KMS-11 (cell line): ENCODE measurements around the gene TMEM273.

Experiments
- H2AFZ ChIP-seq: fragments of 200-600 bp; sonication (generic); 2 replicates; pipeline ENCODE4 v1.6.1; 2016; ENCODE audit warnings: antibody characterized with exemption, mixed run types, low read depth
- H3K27ac ChIP-seq: fragments of 200-600 bp; sonication (generic); 2 replicates; pipeline ENCODE4 v1.6.1; 2016; ENCODE audit warnings: mild to moderate bottlenecking, mixed run types
- H3K27me3 ChIP-seq: fragments of 200-600 bp; sonication (generic); 2 replicates; pipeline ENCODE4 v1.6.1; 2017; ENCODE audit warnings: mild to moderate bottlenecking, low read depth, mixed run types, moderate library complexity; ENCODE audit not compliant: insufficient read depth
- H3K36me3 ChIP-seq: fragments of 200-600 bp; sonication (generic); 2 replicates; pipeline ENCODE4 v1.6.1; 2017; ENCODE audit warnings: mild to moderate bottlenecking, mixed run types; ENCODE audit not compliant: insufficient read depth
- H3K4me1 ChIP-seq: fragments of 200-600 bp; sonication (generic); 2 replicates; pipeline ENCODE4 v1.6.1; 2016; ENCODE audit warnings: mild to moderate bottlenecking, low read depth, mixed run types; ENCODE audit not compliant: poor library complexity, severe bottlenecking
- H3K4me2 ChIP-seq: fragments of 200-600 bp; sonication (generic); 2 replicates; pipeline ENCODE4 v1.7.0; 2016; ENCODE audit warnings: mild to moderate bottlenecking, mixed run types
- H3K4me3 ChIP-seq: fragments of 200-600 bp; sonication (generic); IDR thresholded peaks from 2 replicates; pipeline ENCODE4 v1.6.1; 2017; ENCODE audit warnings: low read depth, low read length, mixed read lengths; ENCODE audit not compliant: insufficient read depth
- H3K79me2 ChIP-seq: fragments of 200-600 bp; sonication (generic); 2 replicates; pipeline ENCODE4 v1.6.1; 2016; ENCODE audit warnings: low read depth, mixed run types; ENCODE audit not compliant: insufficient read depth
- H3K9ac ChIP-seq: fragments of 200-600 bp; sonication (generic); 2 replicates; pipeline ENCODE4 v1.6.1; 2016; ENCODE audit warnings: mild to moderate bottlenecking, mixed run types
- H4K20me1 ChIP-seq: fragments of 200-600 bp; sonication (generic); 2 replicates; pipeline ENCODE4 v1.6.1; 2016; ENCODE audit warnings: mild to moderate bottlenecking, mixed run types; ENCODE audit not compliant: insufficient read depth
- CTCF ChIP-seq: fragments of 200-600 bp; sonication (generic); conservative IDR thresholded peaks from 2 replicates; pipeline ENCODE4 v1.6.1; 2017; ENCODE audit warnings: low read depth, mild to moderate bottlenecking, antibody characterized with exemption, low read length, moderate library complexity, mixed read lengths

TMEM273 gene

DNA sequence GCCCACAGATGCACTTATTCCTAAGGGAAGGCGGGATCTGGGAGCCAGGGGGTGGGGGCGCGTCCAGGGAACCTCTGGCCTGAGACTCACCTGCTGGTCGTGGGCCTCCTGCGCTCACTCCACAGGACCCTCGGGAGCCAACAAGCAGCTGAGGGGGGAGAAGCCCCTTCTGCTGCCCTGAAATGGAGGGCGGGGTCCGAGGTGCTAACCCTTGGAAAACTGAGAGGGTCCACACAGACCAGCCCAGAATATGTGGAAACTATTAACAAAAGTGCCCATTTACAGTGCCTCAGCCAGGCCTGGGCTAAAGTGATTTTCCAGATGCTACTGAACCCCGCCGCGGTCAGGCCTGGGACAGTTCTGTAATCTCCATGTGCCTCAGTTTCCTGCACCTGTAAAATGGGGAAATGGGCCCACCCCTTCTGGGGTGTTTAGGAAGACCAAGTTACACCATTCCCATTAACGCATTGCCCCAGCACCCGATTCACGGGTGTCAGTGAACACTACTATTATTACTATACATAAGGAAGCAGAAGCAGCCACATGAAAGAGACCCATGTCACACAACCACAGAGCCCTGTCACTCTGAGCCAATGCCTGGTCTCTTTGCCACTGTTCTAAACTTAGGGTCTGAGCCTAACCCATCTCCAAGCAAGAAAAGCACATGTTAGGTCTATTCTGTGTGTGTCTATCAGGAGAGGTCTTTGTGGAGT, 72.2 kb downstream of the TMEM273 start:
- no peak for TF ChIP-seq CTCF
- H3K27me3 ChIP-seq = no peaks in the 10 kb centered on the region
- no peak overlapping the region for H3K4me3 ChIP-seq
- H4K20me1 ChIP-seq = no peaks in the 10 kb centered on the region
- H3K4me1 ChIP-seq = no peaks in the 10 kb centered on the region
- H3K4me2 ChIP-seq = no peak overlapping the region
- no peak overlapping the region for H2AFZ ChIP-seq
- no peaks in the 10 kb centered on the region for H3K36me3 ChIP-seq
- no peak overlapping the region for H3K27ac ChIP-seq
- H3K79me2 ChIP-seq = no peaks in the 10 kb centered on the region
- no peak overlapping the region for H3K9ac ChIP-seq

DNA sequence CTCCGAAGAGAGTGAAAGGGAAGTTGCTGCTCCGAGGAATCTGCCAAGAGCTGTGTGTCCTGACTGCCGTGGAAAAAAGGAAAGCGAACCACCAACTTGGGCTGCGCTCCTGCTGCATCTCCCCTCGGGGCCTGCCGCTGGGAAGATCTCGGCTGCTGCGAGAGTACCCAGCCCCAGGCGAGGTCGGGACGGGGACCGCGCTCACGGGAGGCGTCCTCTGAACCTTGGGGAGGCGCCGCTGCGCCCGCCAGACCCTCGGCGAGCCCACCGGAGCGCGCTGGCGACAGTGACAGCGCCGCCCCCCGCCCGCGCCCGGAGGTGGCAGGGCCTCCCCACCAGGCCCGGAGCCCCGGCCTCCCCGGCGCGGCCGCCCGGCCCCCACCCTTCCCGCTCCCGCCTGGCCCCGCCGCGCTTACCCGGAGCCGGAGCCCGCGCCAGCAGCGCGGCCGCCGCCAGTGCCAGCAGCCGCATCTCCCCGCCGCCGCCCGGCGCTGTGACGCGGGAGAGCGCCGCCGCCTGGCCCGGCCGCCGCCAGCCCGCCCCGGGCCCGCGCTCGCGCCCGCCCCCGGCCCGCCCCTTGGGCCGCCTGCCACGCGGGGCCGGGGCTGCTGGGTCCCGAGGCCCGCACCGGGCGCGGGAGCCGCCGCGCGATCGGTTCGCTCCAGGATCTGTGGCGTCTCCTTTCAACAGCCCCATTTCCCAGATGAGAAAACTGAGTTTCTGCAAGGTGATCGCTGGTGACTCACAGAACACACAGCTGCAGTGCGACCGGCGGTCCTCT, 73.0 kb downstream of the TMEM273 start, which contains the start of gene VSTM4:
Gene VSTM4, minus strand, starts transcription at position 508 of the 781 bp plus-strand sequence. Its CDS starts 37 bp downstream, at position 471.
- no peak within 1 kb of the TSS for H2AFZ ChIP-seq
- H3K27ac ChIP-seq = no peak within 1 kb of the TSS
- TF ChIP-seq CTCF = no peak
- H3K4me1 ChIP-seq = no peaks in the 10 kb centered on the region
- no peak within 1 kb of the TSS for H3K4me3 ChIP-seq
- no peaks in the 10 kb centered on the region for H3K79me2 ChIP-seq
- H3K9ac ChIP-seq = no peak within 1 kb of the TSS
- H3K27me3 ChIP-seq = no peaks in the 10 kb centered on the region
- H3K36me3 ChIP-seq = no peaks in the 10 kb centered on the region
- H3K4me2 ChIP-seq = no peak within 1 kb of the TSS
- H4K20me1 ChIP-seq = no peaks in the 10 kb centered on the region

DNA sequence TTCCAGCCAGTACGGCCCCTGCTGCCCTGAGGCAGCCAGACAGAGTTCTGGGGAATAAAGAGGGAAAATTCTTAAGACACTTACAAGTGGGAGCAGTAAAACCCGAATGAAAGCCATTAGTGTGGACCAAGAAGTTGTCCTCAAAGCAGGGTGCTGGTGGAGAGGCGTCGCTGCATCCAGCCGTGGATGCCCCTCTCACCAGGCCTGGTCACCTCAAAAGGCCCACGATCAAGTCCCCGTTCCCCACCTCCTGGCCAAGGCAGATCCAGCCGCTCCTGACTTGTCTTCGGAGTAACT, 73.5 kb downstream of the TMEM273 start:
- TF ChIP-seq CTCF = no peak
- no peaks in the 10 kb centered on the region for H3K4me1 ChIP-seq
- no peaks in the 10 kb centered on the region for H4K20me1 ChIP-seq
- no peak overlapping the region for H3K4me2 ChIP-seq
- no peak overlapping the region for H2AFZ ChIP-seq
- no peaks in the 10 kb centered on the region for H3K36me3 ChIP-seq
- H3K4me3 ChIP-seq = no peak overlapping the region
- H3K27ac ChIP-seq = no peak overlapping the region
- no peaks in the 10 kb centered on the region for H3K79me2 ChIP-seq
- H3K9ac ChIP-seq = no peak overlapping the region
- no peaks in the 10 kb centered on the region for H3K27me3 ChIP-seq

DNA sequence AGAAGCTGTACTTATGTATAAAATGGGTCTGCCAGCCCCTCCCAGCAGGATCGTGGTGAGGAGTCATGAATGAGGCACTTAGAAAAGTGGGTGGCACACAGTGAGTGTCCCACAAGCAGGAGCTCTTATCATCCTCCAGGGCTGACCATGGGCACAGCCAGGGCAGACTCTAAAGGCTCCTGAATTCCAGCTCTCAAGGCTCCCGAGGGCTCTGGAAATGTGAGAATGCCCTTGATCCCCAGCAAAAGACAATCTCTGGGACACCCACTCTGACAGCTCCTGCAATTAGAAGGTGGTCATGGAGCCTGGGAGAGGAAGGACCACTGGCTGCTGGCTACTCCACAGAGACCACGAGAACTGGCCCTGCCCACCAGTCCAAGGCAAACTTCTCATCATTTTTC, 74.5 kb downstream of the TMEM273 start:
- TF ChIP-seq CTCF = no peak
- no peaks in the 10 kb centered on the region for H3K27me3 ChIP-seq

More for the DNA sequence above, 74.5 kb downstream of the TMEM273 start:
- H3K4me3 ChIP-seq = no peak overlapping the region
- no peak overlapping the region for H3K27ac ChIP-seq
- no peaks in the 10 kb centered on the region for H4K20me1 ChIP-seq
- no peak overlapping the region for H3K9ac ChIP-seq
- no peaks in the 10 kb centered on the region for H3K79me2 ChIP-seq
- H3K4me1 ChIP-seq = no peaks in the 10 kb centered on the region
- H3K36me3 ChIP-seq = no peaks in the 10 kb centered on the region
- H3K4me2 ChIP-seq = no peak overlapping the region
- no peak overlapping the region for H2AFZ ChIP-seq
